WTC11 (cell line): ENCODE results near the gene GLOD5. TPM values are rescaled to one million over a fixed set of nuclear protein-coding genes. Genes with fewer than 3 reads are reported as not detected.
A peak's percentile ranks its signal among the peaks of the same experiment; 100 is the strongest.

Source experiments
- ATAC-seq: fragments of 200-7000 bp; cut with Tn5 transposase; 2 replicates; pipeline ENCODE4 v1.10.0; 2021; ENCODE audit warnings: mild to moderate bottlenecking, moderate library complexity
- CTCF ChIA-PET: fragments of 300-600 bp; sonication (Branson Sonifier 250); formaldehyde crosslinking; loops from one replicate; lab custom pipeline; 2021; ENCODE audit warnings: antibody characterized with exemption; lab: Charles Lee
- POLR2A ChIA-PET: fragments of 350-600 bp; sonication (Branson Sonifier 250); formaldehyde crosslinking; loops from one replicate; lab custom pipeline; 2021; ENCODE audit warnings: antibody characterized with exemption; lab: Charles Lee
- DNase-seq: peaks from one replicate; pipeline ENCODE4 v3.0.0; 2021; ENCODE audit warnings: low spot score
- H3K27ac Mint-ChIP-seq: 2 replicates; pipeline ENCODE4 v1.8.0; 2021; ENCODE audit warnings: mixed read lengths
- H3K27me3 Mint-ChIP-seq: 2 replicates; pipeline ENCODE4 v1.8.0; 2021; ENCODE audit warnings: low read depth, mild to moderate bottlenecking, moderate library complexity, mixed read lengths
- H3K36me3 Mint-ChIP-seq: 2 replicates; pipeline ENCODE4 v1.8.0; 2021; ENCODE audit warnings: mixed read lengths
- H3K4me1 Mint-ChIP-seq: 2 replicates; pipeline ENCODE4 v1.8.0; 2022; ENCODE audit warnings: mixed read lengths
- H3K4me3 Mint-ChIP-seq: 2 replicates; pipeline ENCODE4 v1.8.0; 2021; ENCODE audit warnings: mild to moderate bottlenecking, moderate library complexity, mixed read lengths
- H3K9me3 Mint-ChIP-seq: 2 replicates; pipeline ENCODE4 v1.8.0; 2021; ENCODE audit warnings: mixed read lengths
- CBFB ChIP-seq: sonication (generic); formaldehyde crosslinking; IDR thresholded peaks from 2 replicates; pipeline ENCODE4 v1.8.1; 2022; ENCODE audit warnings: mild to moderate bottlenecking, low read depth, missing genetic modification reagents
- CREM ChIP-seq: sonication (generic); formaldehyde crosslinking; IDR thresholded peaks from 2 replicates; pipeline ENCODE4 v1.8.1; 2022; ENCODE audit warnings: mild to moderate bottlenecking, missing genetic modification reagents, moderate library complexity
- ELF4 ChIP-seq: sonication (generic); formaldehyde crosslinking; IDR thresholded peaks from 2 replicates; pipeline ENCODE4 v1.8.1; 2022; ENCODE audit warnings: low read depth, mild to moderate bottlenecking, moderate library complexity, missing genetic modification reagents
- FOXK1 ChIP-seq: sonication (generic); formaldehyde crosslinking; IDR thresholded peaks from 2 replicates; pipeline ENCODE4 v1.8.0; 2022; ENCODE audit warnings: mild to moderate bottlenecking, moderate library complexity, missing genetic modification reagents
- IRF2 ChIP-seq: sonication (generic); formaldehyde crosslinking; IDR thresholded peaks from 2 replicates; pipeline ENCODE4 v1.8.0; 2022; ENCODE audit warnings: low read depth, missing genetic modification reagents, borderline replicate concordance
- NFE2L1 ChIP-seq: sonication (generic); formaldehyde crosslinking; IDR thresholded peaks from 2 replicates; pipeline ENCODE4 v1.8.1; 2023; ENCODE audit warnings: missing genetic modification reagents
- NFYB ChIP-seq: sonication (generic); formaldehyde crosslinking; conservative IDR thresholded peaks from 2 replicates; pipeline ENCODE4 v1.8.0; 2022; ENCODE audit warnings: low read depth, missing genetic modification reagents
- NR2C2 ChIP-seq: sonication (generic); formaldehyde crosslinking; IDR thresholded peaks from 2 replicates; pipeline ENCODE4 v1.8.0; 2022; ENCODE audit warnings: mild to moderate bottlenecking, missing genetic modification reagents
- RORB ChIP-seq: fragments of 250-450 bp; sonication (Bioruptor Pico); IDR thresholded peaks from 2 replicates; pipeline ENCODE4 v1.9.0; 2021; ENCODE audit warnings: mild to moderate bottlenecking
- SMAD4 ChIP-seq: sonication (generic); formaldehyde crosslinking; IDR thresholded peaks from 2 replicates; pipeline ENCODE4 v1.8.0; 2022; ENCODE audit warnings: mild to moderate bottlenecking, missing genetic modification reagents
- SP1 ChIP-seq: sonication (generic); formaldehyde crosslinking; conservative IDR thresholded peaks from 2 replicates; pipeline ENCODE4 v1.8.1; 2022; ENCODE audit warnings: missing genetic modification reagents
- TEAD1 ChIP-seq: sonication (generic); formaldehyde crosslinking; IDR thresholded peaks from 2 replicates; pipeline ENCODE4 v1.8.0; 2022; ENCODE audit warnings: mild to moderate bottlenecking, missing genetic modification reagents
- ZSCAN18 ChIP-seq: fragments of 250-450 bp; sonication (Bioruptor Pico); IDR thresholded peaks from 2 replicates; pipeline ENCODE4 v2.1.2; 2022; ENCODE audit warnings: mild to moderate bottlenecking, moderate library complexity
- total RNA-seq: library from RNA; stranded (reverse); gene quantifications from 3 replicates; pipeline ENCODE4 v1.2.3, GENCODE V29; 2021
- TF ChIP-seq, protein P1 (sequence below): sonication (generic); formaldehyde crosslinking; IDR thresholded peaks from 2 replicates; pipeline ENCODE4 v1.8.1; 2022; ENCODE audit warnings: low read depth, missing genetic modification reagents, borderline replicate concordance
- TF ChIP-seq, protein P2 (sequence below): fragments of 250-450 bp; sonication (Bioruptor Pico); IDR thresholded peaks from 2 replicates; pipeline ENCODE4 v1.9.0; 2021; ENCODE audit warnings: mild to moderate bottlenecking, borderline replicate concordance
- TF ChIP-seq, protein P3 (sequence below): sonication (generic); formaldehyde crosslinking; IDR thresholded peaks from 2 replicates; pipeline ENCODE4 v1.8.0; 2023; ENCODE audit warnings: missing genetic modification reagents, mild to moderate bottlenecking, borderline replicate concordance

GLOD5 gene
- total RNA-seq, 1 experiment from 2014 or later: not detected

GRCh38 chrX:48736878-48737212 is 24.7 kb upstream of the GLOD5 start:
- ATAC-seq: no peak
- Mint-ChIP-seq H3K4me3 (peak overlapping the region; percentile 96), H3K9me3 (0 out of 2 replicates have a peak, but pooled peaks cover 4% of the 10 kb centered on the region)
- TF ChIP-seq, protein P1, sequence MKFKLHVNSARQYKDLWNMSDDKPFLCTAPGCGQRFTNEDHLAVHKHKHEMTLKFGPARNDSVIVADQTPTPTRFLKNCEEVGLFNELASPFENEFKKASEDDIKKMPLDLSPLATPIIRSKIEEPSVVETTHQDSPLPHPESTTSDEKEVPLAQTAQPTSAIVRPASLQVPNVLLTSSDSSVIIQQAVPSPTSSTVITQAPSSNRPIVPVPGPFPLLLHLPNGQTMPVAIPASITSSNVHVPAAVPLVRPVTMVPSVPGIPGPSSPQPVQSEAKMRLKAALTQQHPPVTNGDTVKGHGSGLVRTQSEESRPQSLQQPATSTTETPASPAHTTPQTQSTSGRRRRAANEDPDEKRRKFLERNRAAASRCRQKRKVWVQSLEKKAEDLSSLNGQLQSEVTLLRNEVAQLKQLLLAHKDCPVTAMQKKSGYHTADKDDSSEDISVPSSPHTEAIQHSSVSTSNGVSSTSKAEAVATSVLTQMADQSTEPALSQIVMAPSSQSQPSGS (CRISPR knock-in tag): no peak
- no peak for TF ChIP-seq CREM (CRISPR knock-in tag)
- TF ChIP-seq TEAD1 (CRISPR knock-in tag): no peak
- no peak for TF ChIP-seq ZSCAN18 (CRISPR knock-in tag)
- TF ChIP-seq, all 79 proteins: peak for 0
- no peak for DNase-seq
- ChIA-PET POLR2A (interaction anchor here (1.0 to 1.4 kb wide), 2 partner anchors 60 to 65 kb away, joined by 3 to 4 read pairs; partner anchors contain the start of gene HDAC6), CTCF (interaction anchor here (0.9 to 2.1 kb wide), 2 partner anchors 10 to 88 kb away, joined by 3 to 7 read pairs; no protein-coding TSS in a partner anchor)
- Mint-ChIP-seq H3K36me3 (no peaks in the 10 kb centered on the region), H3K27ac (no peak overlapping the region), H3K4me1 (peaks cover 9% of the 10 kb centered on the region), H3K27me3 (no peaks in the 10 kb centered on the region)

DNA sequence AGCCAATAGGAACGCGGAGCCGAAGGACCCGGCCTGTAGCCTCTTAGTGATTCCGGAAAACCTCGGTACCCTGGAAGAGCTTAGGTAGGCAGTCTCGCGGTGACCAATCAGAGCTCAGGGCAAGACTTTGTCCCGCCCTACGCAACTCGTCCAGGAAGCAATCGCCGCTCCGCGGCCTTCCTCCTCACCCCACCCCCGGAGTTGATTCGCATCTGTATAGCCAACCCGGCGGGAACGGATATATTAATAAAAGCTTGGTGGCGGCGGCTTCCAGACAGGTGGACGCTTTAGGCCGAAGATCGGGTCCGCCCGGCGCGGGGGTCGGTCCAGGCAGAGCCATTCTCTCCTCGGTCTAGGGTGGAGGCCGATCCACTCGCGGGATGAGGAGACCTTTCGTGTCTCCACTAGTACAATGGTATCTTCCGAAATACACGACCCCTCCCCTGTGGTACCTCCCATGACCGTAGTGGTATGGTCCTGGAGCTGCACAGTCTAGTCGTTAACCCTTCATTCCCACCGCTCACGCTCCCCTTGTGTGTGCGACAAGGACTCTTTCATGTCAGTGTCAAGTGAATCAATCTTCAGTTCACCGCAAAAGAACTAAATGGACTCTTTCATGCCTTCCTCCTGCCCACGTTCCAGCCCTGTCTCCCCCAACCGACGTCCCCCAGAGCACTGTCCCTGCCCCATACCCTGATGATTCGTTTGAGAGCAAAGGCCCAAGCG is 24.2 kb upstream of the GLOD5 start:
- TF ChIP-seq NR2C2 (peak; percentile 56; the same call in 1 of the 2 replicates), SMAD4 (CRISPR knock-in tag) (no peak), SP1 (CRISPR knock-in tag) (0 out of 2 replicates have a peak, but pooled peaks have one; percentile 9), NFYB (CRISPR knock-in tag) (peak; percentile 87), NFE2L1 (CRISPR knock-in tag) (no peak)
- TF ChIP-seq, protein P2, sequence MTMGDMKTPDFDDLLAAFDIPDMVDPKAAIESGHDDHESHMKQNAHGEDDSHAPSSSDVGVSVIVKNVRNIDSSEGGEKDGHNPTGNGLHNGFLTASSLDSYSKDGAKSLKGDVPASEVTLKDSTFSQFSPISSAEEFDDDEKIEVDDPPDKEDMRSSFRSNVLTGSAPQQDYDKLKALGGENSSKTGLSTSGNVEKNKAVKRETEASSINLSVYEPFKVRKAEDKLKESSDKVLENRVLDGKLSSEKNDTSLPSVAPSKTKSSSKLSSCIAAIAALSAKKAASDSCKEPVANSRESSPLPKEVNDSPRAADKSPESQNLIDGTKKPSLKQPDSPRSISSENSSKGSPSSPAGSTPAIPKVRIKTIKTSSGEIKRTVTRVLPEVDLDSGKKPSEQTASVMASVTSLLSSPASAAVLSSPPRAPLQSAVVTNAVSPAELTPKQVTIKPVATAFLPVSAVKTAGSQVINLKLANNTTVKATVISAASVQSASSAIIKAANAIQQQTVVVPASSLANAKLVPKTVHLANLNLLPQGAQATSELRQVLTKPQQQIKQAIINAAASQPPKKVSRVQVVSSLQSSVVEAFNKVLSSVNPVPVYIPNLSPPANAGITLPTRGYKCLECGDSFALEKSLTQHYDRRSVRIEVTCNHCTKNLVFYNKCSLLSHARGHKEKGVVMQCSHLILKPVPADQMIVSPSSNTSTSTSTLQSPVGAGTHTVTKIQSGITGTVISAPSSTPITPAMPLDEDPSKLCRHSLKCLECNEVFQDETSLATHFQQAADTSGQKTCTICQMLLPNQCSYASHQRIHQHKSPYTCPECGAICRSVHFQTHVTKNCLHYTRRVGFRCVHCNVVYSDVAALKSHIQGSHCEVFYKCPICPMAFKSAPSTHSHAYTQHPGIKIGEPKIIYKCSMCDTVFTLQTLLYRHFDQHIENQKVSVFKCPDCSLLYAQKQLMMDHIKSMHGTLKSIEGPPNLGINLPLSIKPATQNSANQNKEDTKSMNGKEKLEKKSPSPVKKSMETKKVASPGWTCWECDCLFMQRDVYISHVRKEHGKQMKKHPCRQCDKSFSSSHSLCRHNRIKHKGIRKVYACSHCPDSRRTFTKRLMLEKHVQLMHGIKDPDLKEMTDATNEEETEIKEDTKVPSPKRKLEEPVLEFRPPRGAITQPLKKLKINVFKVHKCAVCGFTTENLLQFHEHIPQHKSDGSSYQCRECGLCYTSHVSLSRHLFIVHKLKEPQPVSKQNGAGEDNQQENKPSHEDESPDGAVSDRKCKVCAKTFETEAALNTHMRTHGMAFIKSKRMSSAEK (CRISPR knock-in tag): no peak
- Mint-ChIP-seq H3K27ac (peak overlapping the region; percentile 99), H3K36me3 (no peaks in the 10 kb centered on the region), H3K27me3 (no peaks in the 10 kb centered on the region), H3K9me3 (0 out of 2 replicates have a peak, but pooled peaks cover 4% of the 10 kb centered on the region), H3K4me1 (peaks cover 9% of the 10 kb centered on the region), H3K4me3 (peak overlapping the region; percentile 96)
- CTCF ChIA-PET: interaction anchor here (0.9 to 2.1 kb wide), 2 partner anchors 9 to 89 kb away, joined by 3 to 7 read pairs; no protein-coding TSS in a partner anchor
- peak; percentile 83 for DNase-seq
- POLR2A ChIA-PET: interaction anchor here (1.0 to 1.4 kb wide), 2 partner anchors 61 to 64 kb away, joined by 3 to 4 read pairs; partner anchors contain the start of gene HDAC6
- peak; percentile 99 for ATAC-seq

- TF ChIP-seq FOXK1 (CRISPR knock-in tag): no peak
- TF ChIP-seq IRF2 (CRISPR knock-in tag): no peak
- TF ChIP-seq ELF4 (CRISPR knock-in tag): no peak
- TF ChIP-seq, protein P3, sequence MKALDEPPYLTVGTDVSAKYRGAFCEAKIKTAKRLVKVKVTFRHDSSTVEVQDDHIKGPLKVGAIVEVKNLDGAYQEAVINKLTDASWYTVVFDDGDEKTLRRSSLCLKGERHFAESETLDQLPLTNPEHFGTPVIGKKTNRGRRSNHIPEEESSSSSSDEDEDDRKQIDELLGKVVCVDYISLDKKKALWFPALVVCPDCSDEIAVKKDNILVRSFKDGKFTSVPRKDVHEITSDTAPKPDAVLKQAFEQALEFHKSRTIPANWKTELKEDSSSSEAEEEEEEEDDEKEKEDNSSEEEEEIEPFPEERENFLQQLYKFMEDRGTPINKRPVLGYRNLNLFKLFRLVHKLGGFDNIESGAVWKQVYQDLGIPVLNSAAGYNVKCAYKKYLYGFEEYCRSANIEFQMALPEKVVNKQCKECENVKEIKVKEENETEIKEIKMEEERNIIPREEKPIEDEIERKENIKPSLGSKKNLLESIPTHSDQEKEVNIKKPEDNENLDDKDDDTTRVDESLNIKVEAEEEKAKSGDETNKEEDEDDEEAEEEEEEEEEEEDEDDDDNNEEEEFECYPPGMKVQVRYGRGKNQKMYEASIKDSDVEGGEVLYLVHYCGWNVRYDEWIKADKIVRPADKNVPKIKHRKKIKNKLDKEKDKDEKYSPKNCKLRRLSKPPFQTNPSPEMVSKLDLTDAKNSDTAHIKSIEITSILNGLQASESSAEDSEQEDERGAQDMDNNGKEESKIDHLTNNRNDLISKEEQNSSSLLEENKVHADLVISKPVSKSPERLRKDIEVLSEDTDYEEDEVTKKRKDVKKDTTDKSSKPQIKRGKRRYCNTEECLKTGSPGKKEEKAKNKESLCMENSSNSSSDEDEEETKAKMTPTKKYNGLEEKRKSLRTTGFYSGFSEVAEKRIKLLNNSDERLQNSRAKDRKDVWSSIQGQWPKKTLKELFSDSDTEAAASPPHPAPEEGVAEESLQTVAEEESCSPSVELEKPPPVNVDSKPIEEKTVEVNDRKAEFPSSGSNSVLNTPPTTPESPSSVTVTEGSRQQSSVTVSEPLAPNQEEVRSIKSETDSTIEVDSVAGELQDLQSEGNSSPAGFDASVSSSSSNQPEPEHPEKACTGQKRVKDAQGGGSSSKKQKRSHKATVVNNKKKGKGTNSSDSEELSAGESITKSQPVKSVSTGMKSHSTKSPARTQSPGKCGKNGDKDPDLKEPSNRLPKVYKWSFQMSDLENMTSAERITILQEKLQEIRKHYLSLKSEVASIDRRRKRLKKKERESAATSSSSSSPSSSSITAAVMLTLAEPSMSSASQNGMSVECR: no peak
- TF ChIP-seq CBFB (CRISPR knock-in tag): no peak
- no peak for TF ChIP-seq RORB (CRISPR knock-in tag)
- TF ChIP-seq ZSCAN18 (CRISPR knock-in tag): no peak
- TF ChIP-seq, all 79 proteins: peak for 0
- H3K27me3 Mint-ChIP-seq: no peaks in the 10 kb centered on the region
- DNase-seq (no peak), ATAC-seq (no peak)
- peaks cover 9% of the 10 kb centered on the region for H3K4me1 Mint-ChIP-seq
- ChIA-PET POLR2A (interaction anchor here (1.4 kb wide), 1 partner anchor 62 kb away, joined by 4 read pairs; no protein-coding TSS in a partner anchor), CTCF (interaction anchor here (2.1 kb wide), 1 partner anchor 90 kb away, joined by 7 read pairs; no protein-coding TSS in a partner anchor)
- H3K4me3 Mint-ChIP-seq: peak overlapping the region; percentile 96
- no peaks in the 10 kb centered on the region for H3K36me3 Mint-ChIP-seq
- H3K27ac Mint-ChIP-seq: peak overlapping the region; percentile 99
- H3K9me3 Mint-ChIP-seq: 0 out of 2 replicates have a peak, but pooled peaks cover 4% of the 10 kb centered on the region
Measured at GRCh38 chrX:48737940-48738339, 23.6 kb upstream of the GLOD5 start.
